NCI-H1417 treated with DMSO at 0.1 percent for 48 hours (cell line): ENCODE results near the gene PDSS2.
"Not testable (repeated sequence)": the region's sequence is repeated elsewhere in the genome, so short reads cannot be mapped to it uniquely, and the experiment has no call there.

Experiments
- DNase-seq: peaks from one replicate; lab custom pipeline; 2025; lab: John Stamatoyannopoulos, UW

PDSS2 gene

DNA sequence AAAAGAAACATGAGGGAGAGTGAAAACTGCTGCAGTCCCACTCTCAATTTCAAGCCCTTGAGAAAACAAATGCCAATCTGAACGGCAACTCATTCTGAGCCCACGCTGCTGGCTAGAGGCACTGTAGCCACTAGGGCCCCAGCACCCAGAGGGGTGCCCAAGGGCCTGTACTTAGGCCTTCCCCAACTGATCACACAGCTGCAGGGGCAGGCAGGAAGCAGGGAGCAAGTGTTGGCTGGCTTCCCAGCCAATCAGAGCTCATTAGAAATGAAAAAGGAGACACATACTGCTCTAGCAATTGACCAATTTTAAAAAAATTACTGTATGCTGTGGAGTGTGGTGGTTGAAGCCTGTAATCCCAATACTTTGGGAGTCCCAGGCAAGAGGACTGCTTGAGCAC lies 340.4 kb downstream of the PDSS2 start:
- DNase-seq: no peak

DNA sequence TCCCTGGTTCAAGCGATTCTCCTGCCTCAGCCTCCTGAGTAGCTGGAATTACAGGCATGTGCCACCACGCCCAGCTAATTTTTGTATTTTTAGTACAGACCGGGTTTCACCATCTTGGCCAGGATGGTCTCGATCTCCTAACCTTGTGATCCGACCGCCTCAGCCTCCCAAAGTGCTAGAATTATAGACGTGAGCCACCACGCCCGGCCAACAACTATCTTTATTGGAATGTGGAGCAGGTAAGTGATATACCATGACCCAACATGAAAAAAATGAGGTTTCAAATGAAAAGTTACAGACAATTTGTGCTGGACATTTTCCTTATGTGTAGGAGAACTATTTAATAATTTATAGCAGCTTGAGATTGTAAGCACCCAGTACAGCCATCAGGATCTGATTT lies 340.8 kb downstream of the PDSS2 start:
- DNase-seq: not testable (repeated sequence)

DNA sequence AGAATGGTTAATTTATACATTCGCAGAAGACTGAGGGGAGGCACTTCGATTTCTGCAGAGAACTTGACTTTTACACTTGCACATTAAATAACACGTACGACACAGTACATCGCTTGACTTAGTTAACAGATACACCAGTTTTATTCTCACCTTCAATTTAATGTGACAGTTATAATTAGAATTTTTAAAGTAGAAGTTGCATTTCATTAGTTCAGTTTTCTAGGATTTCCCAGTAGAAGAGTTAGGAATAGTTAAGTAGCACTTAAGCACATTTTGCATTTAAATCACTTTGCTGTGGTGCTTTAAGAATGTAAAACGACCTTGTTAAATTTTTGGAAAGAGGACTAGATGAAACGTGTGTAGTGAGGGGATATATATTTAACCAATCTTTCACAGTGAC lies 342.4 kb downstream of the PDSS2 start:
- DNase-seq: no peak

GRCh38 chr6:107116328-107116892 lies 343.0 kb downstream of the PDSS2 start:
- DNase-seq: peak; percentile 84

DNA sequence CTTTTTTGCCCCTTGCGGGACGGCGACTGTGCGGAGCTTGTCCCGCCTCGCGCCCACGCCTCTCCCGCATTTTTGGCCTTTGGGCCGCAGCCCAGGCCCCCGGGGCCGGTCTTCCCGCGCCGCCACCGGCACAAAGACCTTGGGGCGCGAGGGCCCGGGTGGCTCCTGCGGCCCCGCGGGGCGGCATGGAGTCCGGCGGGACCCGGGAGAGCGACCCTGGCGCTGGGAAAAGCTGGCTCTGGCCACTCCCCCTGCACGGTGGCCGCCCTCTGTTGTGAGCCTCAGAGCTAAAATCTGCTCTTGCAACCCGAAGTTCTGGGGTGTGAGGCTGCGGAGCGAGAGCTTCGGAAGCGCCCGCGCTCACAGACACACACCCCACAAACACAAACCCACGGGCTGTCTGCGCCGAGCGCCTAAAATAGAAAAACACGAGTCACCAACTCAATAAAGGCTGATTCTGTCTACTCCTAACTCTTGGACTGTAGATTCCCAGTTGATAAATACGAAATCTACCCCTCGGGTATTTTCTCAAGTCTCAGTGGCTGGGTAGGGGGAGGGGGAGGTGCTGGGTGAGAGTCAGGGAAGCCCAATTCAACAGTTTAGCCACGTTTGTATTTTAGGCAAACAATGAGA lies 343.6 kb downstream of the PDSS2 start:
- peak; percentile 84 for DNase-seq

GRCh38 chr6:107114926-107115694 lies 344.3 kb downstream of the PDSS2 start, which contains the start of gene BEND3:
Gene BEND3 (minus strand): TSS chr6:107115515. CDS start chr6:107099285, 16,230 bp downstream.
- no peak for DNase-seq

DNA sequence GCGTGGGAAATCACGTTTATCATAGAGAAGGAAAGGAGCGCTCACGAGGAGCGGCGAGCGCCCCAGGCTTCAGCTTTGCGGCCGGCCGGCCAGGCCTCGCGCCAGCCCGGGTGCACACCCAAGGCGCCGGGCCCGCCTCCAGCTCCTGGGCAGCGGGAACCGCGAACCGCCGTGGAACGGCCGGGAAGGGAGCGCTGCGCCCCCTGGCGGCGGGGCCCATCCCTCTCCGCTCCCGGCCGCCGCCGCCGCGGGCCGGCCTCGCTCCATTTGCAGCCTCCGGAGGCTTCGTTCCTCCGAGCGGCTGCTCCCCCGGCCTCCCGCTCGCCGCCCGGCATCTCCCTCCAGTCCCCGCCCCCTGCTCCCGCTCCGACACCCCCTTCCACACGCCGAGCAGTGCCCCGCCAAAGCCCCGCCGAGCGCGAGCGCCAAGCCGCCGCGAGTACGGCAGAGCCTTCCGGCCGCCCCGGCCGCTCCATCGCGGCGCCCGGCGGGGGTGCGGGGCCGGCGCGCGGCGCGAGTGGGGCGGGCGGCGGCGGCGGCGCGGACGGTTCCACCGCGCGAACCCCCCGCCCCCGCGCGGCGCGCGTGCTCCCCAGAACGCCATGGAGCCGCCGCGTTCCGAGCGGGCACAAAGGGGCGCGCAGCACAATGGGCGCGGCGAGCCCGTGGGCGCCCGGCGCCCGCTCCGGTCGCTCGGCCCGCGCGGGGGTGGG lies 345.0 kb downstream of the PDSS2 start:
- DNase-seq: peak; percentile 19

GRCh38 chr6:107110200-107110599 lies 349.2 kb downstream of the PDSS2 start:
- no peak for DNase-seq

- no peak for DNase-seq
Measured at GRCh38 chr6:107108201-107108890, 351.0 kb downstream of the PDSS2 start.

DNA sequence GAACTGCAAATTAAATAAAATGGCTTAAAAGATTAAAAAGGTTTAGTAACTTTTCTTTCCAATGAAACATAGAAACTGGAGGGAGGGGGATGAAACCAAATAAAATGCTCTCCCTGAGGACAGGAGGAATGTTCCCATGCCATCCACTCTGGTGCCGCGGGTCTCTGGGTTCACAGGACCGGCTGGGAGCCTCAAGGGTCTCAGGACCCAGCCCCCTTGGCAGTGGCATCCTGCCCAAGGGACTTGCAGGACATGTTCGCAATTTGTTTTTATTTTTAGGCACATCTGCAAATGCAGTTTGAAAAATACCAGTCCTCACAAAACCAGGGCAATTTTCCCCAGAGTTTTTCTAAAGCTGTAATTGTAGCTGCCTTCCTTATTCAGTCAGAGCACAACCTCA lies 351.6 kb downstream of the PDSS2 start:
- DNase-seq: no peak

- no peak for DNase-seq
Measured at GRCh38 chr6:107106165-107106564, 353.2 kb downstream of the PDSS2 start.

DNA sequence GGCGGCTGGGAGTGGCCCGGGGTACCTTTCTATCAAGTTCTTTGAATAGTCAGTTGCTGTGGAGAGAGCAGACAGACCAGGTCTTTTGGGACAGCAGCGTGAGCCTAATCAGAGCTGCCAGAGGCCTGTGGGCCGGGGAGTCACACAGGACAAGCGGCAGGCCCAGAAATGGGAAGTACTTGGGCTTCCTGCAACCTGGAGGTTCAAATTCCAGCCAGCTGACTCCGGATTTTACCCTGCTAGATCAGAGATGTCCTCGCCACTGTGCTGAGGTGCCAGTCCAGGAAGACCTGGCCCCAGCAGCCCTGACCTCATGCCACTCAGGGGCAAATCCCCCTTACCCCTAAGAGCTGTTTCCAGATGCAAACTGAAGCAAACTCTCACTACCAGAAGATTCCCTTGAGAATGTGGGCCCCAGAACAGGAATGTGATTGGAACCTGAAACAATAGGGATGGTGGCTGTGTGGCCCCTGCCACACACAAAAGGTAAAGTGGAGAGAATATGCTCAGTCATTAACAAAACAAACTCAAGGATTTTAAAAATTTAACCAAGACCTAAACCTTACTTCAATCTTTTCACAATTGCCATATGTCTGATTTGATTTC lies 353.8 kb downstream of the PDSS2 start:
- DNase-seq: no peak

GRCh38 chr6:107103082-107103481 lies 356.3 kb downstream of the PDSS2 start:
- no peak for DNase-seq
